RWPE1 (cell line): ENCODE measurements around the gene DPY19L3.
A peak's percentile ranks its signal among the peaks of the same experiment; 100 is the strongest.
"Not testable (repeated sequence)": the region's sequence is repeated elsewhere in the genome, so short reads cannot be mapped to it uniquely, and the experiment has no call there.

Experiments
- CTCF ChIA-PET: fragments of 350-600 bp; sonication (Branson Sonifier 250); formaldehyde crosslinking; extraction: SDS; loops from one replicate; lab custom pipeline; 2021; lab: Yijun Ruan, JAX
- POLR2A ChIA-PET: fragments of 400-600 bp; formaldehyde crosslinking; extraction: SDS; loops from one replicate; lab custom pipeline; 2020; ENCODE audit warnings: antibody characterized with exemption; ENCODE audit not compliant: low non-redundant PET; lab: Yijun Ruan, JAX
- DNase-seq: peaks from one replicate; pipeline ENCODE4 v3.0.0; 2012; ENCODE audit warnings: low spot score
- H3K27ac ChIP-seq: fragments of 450-650 bp; 2 replicates; pipeline ENCODE4 v1.5.1; 2017
- TF ChIP-seq, protein P1 (sequence below): fragments of 450-650 bp; conservative IDR thresholded peaks from 2 replicates; pipeline ENCODE4 v1.5.1; 2017; ENCODE audit warnings: low read depth, mild to moderate bottlenecking

Gene DPY19L3

DNA sequence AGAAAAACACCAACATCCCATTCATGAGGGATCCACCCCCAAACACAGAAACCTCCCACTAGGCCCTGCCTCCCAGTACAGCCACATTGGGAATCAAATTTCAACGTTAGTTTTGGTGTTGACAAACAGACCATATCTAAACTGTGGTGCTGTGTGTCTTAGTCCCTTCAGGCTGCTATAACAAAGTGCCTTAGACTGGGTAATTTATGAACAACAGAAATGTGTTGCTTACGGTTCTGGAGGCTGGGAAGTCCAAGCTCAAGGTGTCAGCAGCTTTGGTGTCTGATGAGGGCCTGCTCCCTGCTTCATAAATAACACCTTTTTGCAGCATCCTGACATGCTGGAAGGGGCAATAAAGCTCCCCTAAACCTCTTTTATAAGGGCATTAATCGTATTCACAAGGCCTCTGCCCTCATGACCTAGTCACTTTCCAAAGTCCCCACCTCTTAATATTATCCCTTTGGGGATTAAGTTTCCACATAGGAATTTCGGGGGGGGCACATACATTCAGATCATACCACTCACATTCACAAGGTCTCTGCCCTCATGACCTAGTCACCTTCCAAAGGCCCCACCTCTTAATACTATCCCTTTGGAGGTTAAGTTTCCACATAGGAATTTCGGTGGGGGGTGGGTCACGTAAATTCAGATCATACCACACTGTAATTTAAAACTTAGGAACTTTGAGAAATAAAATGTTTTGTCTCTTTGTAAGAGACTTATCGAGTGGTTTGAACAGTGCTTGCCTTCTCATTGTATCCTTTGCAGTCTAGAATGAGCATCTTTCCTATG lies 32.6 kb upstream of the DPY19L3 start:
- no peak for DNase-seq
- ChIA-PET CTCF (interaction anchor here (0.6 to 0.7 kb wide), 2 partner anchors 27 to 197 kb away, joined by 6 to 7 read pairs; no protein-coding TSS in a partner anchor), POLR2A (no interaction called here)
- TF ChIP-seq, protein P1, sequence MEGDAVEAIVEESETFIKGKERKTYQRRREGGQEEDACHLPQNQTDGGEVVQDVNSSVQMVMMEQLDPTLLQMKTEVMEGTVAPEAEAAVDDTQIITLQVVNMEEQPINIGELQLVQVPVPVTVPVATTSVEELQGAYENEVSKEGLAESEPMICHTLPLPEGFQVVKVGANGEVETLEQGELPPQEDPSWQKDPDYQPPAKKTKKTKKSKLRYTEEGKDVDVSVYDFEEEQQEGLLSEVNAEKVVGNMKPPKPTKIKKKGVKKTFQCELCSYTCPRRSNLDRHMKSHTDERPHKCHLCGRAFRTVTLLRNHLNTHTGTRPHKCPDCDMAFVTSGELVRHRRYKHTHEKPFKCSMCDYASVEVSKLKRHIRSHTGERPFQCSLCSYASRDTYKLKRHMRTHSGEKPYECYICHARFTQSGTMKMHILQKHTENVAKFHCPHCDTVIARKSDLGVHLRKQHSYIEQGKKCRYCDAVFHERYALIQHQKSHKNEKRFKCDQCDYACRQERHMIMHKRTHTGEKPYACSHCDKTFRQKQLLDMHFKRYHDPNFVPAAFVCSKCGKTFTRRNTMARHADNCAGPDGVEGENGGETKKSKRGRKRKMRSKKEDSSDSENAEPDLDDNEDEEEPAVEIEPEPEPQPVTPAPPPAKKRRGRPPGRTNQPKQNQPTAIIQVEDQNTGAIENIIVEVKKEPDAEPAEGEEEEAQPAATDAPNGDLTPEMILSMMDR, result no peak
- peak overlapping the region; percentile 54 for H3K27ac ChIP-seq

DNA sequence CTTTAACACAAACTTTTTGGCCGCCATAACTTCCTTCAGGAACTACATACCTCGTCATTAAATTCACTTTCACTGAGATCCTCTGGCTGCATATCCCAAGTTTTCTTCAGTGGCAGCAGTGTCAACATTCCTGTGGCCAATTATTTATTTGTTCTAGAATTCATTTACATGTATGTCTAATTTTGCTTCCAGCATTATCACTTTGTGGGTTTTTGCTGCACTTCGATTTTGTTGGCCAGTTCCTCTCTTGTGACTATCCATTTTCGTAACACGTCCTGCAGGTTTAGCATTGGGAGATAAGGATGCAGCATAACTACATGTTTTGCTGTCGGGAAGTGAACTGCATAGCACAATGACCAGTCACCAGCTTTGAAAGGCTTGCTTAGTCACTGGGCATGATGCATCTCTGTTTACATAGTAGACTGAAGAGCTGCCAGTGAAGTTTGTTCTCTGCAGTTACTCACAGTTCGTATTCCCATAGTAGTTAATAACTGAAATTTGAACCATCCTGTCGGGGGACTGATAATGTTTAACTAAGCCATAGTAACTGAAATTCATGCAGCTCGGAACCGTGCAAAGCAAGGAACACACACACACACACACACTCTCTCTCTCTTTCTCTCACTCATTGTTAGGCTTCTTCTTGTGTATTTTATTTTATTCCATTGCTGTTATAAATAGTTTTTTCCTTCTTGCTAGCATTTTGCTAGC lies 31.8 kb upstream of the DPY19L3 start:
- peak; percentile 84 for DNase-seq
- H3K27ac ChIP-seq, result no peak overlapping the region
- TF ChIP-seq, protein P1, result no peak
- ChIA-PET POLR2A (interaction anchor here (0.5 kb wide), 1 partner anchor 598 kb away, joined by 3 read pairs; the partner anchor contains the start of genes CEP89 and FAAP24), CTCF (no interaction called here)

DNA sequence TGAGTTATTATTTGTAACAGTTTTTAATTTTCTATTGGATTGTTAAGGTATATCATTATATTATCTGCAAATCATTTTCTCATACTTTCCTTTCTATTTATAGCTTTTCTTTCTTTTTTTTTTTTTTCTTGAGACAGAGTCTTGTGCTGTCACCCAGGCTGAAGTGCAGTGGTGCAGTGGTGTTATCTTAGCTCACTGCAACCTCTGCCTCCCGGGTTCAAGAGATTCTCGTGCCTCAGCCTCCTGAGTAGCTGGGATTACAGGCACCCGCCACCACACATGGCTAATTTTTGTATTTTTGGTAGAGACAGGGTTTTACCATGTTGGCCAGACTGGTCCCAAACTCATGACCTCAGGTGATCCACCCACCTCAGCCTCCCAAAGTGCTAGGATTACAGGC lies 31.2 kb upstream of the DPY19L3 start:
- POLR2A ChIA-PET, DNase-seq: not testable (repeated sequence)
- CTCF ChIA-PET, result interaction anchor here (0.6 kb wide), 1 partner anchor 589 kb away, joined by 3 read pairs; no protein-coding TSS in a partner anchor
- H3K27ac ChIP-seq, result peak overlapping the region; percentile 64

DNA sequence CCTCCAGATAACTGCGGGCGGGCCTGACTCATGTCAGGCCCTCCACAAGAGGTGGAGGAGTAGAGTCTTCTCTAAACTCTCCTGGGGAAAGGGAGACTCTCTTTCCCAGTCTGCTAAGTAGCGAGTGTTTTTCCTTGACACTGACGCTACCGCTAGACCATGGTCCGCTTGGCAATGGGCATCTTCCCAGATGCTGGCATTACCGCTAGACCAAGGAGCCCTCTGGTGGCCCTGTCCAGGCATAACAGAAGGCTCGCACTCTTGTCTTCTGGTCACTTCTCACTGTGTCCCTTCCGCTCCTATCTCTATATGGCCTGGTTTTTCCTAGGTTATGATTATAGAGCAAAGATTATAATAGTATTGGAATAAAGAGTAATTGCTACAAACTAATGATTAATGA lies 28.5 kb upstream of the DPY19L3 start:
- CTCF ChIA-PET, POLR2A ChIA-PET, DNase-seq, H3K27ac ChIP-seq: not testable (repeated sequence)
- TF ChIP-seq, protein P1, result peak; percentile 34

DNA sequence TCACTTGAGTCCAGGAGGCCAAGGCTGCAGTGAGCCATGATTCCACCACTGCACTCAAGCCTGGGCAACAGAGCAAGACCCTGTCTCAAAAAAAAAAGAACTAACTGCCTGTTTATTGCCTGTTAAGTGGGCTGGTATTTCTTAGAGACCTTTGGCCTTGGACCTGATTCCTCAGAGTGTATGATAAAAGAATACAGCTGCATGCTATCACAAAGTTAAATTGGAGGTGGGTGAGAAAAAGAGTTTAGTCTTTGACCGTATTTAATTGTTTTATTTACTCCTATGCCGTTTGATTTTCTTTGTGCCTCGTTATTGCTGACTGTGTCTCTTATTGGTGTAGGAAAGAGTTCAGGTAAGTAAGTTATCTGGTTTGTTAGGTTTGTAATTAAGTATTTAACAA lies 25.3 kb upstream of the DPY19L3 start:
- POLR2A ChIA-PET, result no interaction called here

DNA sequence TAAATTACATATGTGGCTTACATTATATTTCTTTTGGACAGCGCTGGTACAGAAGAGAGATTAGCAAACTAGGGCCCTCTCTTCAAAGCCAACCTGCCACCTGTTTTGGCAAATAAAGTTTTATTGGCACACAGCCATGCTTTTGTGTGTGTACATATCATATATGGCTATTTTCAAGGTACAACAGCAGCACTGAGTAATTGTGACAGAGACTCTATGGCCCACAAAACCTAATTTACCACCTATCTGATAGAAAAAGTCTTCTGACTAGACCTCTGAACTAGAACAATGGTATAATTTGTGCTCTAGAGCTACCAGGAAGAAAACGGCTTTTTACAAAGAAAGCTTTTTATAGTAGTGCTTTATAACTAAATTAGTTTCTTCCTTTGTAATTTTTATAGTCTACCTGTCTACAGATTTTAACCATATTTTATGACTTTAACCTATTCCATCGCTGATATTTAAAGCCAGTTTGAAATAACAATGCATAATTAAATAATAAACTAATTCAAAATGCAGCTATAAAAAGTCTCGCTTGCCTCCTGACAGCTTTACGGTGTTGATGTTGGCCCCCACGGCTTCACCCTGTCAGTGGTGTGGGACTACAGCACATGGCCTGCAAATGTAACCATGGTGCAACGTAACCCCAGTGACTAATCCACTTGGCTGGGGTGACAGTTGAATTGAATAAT lies 17.7 kb upstream of the DPY19L3 start:
- TF ChIP-seq, protein P1, result no peak
- CTCF ChIA-PET, result interaction anchor here (0.7 kb wide), 2 partner anchors 7 to 1705 kb away, joined by 3 read pairs; no protein-coding TSS in a partner anchor
- POLR2A ChIA-PET, result no interaction called here
- no peak for DNase-seq
- no peak overlapping the region for H3K27ac ChIP-seq

More for the DNA sequence above, 25.3 kb upstream of the DPY19L3 start:
- no peak overlapping the region for H3K27ac ChIP-seq
- no peak for DNase-seq
- CTCF ChIA-PET, result interaction anchor here (0.7 kb wide), 1 partner anchor 68 kb away, joined by 3 read pairs; no protein-coding TSS in a partner anchor
- TF ChIP-seq, protein P1, result no peak
